Mesenchymal stem cell (in vitro differentiated cells and primary cell): ENCODE results near the gene ARHGEF19.

ENCODE experiments used
- DNase-seq: peaks from one replicate; pipeline ENCODE4 v3.0.0-alpha.2; 2013
- H2AFZ ChIP-seq: one replicate; pipeline ENCODE4 v1.6.1; 2013; ENCODE audit warnings: low read depth, mild to moderate bottlenecking, control low read depth, inconsistent platforms, low read length, moderate library complexity
- H2AK5ac ChIP-seq: 2 replicates; pipeline ENCODE4 v1.6.1; 2013; ENCODE audit warnings: low read length, moderate library complexity, mild to moderate bottlenecking, inconsistent platforms; ENCODE audit not compliant: severe bottlenecking
- H2BK120ac ChIP-seq: one replicate; pipeline ENCODE4 v1.6.1; 2013; ENCODE audit warnings: low read depth, mild to moderate bottlenecking, inconsistent platforms, low read length, moderate library complexity
- H2BK12ac ChIP-seq, 2 experiments: one replicate each; pipeline ENCODE4 v1.6.1; 2013; ENCODE audit warnings: inconsistent platforms in 2 of 2, low read length in 2 of 2, mild to moderate bottlenecking in 2 of 2, moderate library complexity in 2 of 2, control low read depth in 1 of 2
- H2BK15ac ChIP-seq: one replicate; pipeline ENCODE4 v1.6.1; 2013; ENCODE audit warnings: mild to moderate bottlenecking, low read depth, inconsistent platforms; ENCODE audit not compliant: poor library complexity, severe bottlenecking
- H2BK5ac ChIP-seq: 2 replicates; pipeline ENCODE4 v1.6.1; 2013; ENCODE audit warnings: low read depth, mild to moderate bottlenecking, low read length, control low read depth, inconsistent platforms; ENCODE audit not compliant: poor library complexity, severe bottlenecking
- H3K14ac ChIP-seq, 2 experiments: one replicate each; pipeline ENCODE4 v1.6.1; 2013; ENCODE audit warnings: inconsistent platforms in 2 of 2, low read length in 2 of 2, control low read depth in 1 of 2, mild to moderate bottlenecking in 1 of 2, moderate library complexity in 1 of 2
- H3K18ac ChIP-seq, 2 experiments: one replicate each; pipeline ENCODE4 v1.6.1; 2013; ENCODE audit warnings: inconsistent platforms in 2 of 2, low read length in 2 of 2, control low read depth in 1 of 2, low read depth in 1 of 2, mild to moderate bottlenecking in 1 of 2
- H3K23ac ChIP-seq, 2 experiments: one replicate each; pipeline ENCODE4 v1.6.1; 2013; ENCODE audit warnings: inconsistent platforms in 2 of 2, low read length in 2 of 2, mild to moderate bottlenecking in 2 of 2, moderate library complexity in 2 of 2, control low read depth in 1 of 2
- H3K27ac ChIP-seq: 2 replicates; pipeline ENCODE4 v1.5.1; 2013; ENCODE audit warnings: mild to moderate bottlenecking, moderate library complexity, low read length, control low read depth, inconsistent platforms; ENCODE audit not compliant: poor library complexity, severe bottlenecking
- H3K27me3 ChIP-seq, 2 experiments: 2 replicates each; pipeline versions ENCODE4 v1.6.1 to v1.7.0; 2013; ENCODE audit warnings: low read length in 2 of 2, mild to moderate bottlenecking in 2 of 2, moderate library complexity in 2 of 2, control low read depth in 1 of 2, inconsistent platforms in 1 of 2; ENCODE audit not compliant: control insufficient read depth in 1 of 2, insufficient read depth in 1 of 2
- H3K36me3 ChIP-seq, 2 experiments: 2 replicates each; pipeline versions ENCODE4 v1.6.1 to v1.7.0; 2013; ENCODE audit warnings: low read length in 2 of 2, control low read depth in 1 of 2, inconsistent platforms in 1 of 2, low read depth in 1 of 2, mild to moderate bottlenecking in 1 of 2; ENCODE audit not compliant: insufficient read depth in 2 of 2, control insufficient read depth in 1 of 2
- H3K4ac ChIP-seq, 2 experiments: one replicate each; pipeline ENCODE4 v1.6.1; 2013; ENCODE audit warnings: inconsistent platforms in 2 of 2, low read length in 2 of 2, mild to moderate bottlenecking in 2 of 2, moderate library complexity in 2 of 2, control low read depth in 1 of 2, low read depth in 1 of 2
- H3K4me1 ChIP-seq: 2 replicates; pipeline ENCODE4 v1.6.1; 2013; ENCODE audit warnings: low read depth, low read length, control low read depth; ENCODE audit not compliant: control insufficient read depth, insufficient read depth
- H3K4me2 ChIP-seq: 2 replicates; pipeline ENCODE4 v1.6.1; 2013; ENCODE audit warnings: low read length, mild to moderate bottlenecking, inconsistent platforms; ENCODE audit not compliant: poor library complexity, severe bottlenecking
- H3K4me3 ChIP-seq, 2 experiments: 2 replicates each; pipeline versions ENCODE4 v1.5.1 to v1.7.0; 2013; ENCODE audit warnings: low read length in 2 of 2, mild to moderate bottlenecking in 2 of 2, control low read depth in 1 of 2, low read depth in 1 of 2; ENCODE audit not compliant: insufficient read depth in 1 of 2
- H3K79me1 ChIP-seq: replicated peaks from 2 replicates; pipeline ENCODE4 v1.6.1; 2013; ENCODE audit warnings: mild to moderate bottlenecking, control low read depth, low read length, inconsistent platforms; ENCODE audit not compliant: poor library complexity, severe bottlenecking
- H3K9ac ChIP-seq: 2 replicates; pipeline ENCODE4 v1.7.0; 2013; ENCODE audit warnings: mild to moderate bottlenecking, low read length, moderate library complexity
- H3K9me3 ChIP-seq: 2 replicates; pipeline ENCODE4 v1.7.0; 2013; ENCODE audit warnings: mild to moderate bottlenecking, low read length; ENCODE audit not compliant: control insufficient read depth
- H4K8ac ChIP-seq: one replicate; pipeline ENCODE4 v1.6.1; 2013; ENCODE audit warnings: inconsistent platforms, mild to moderate bottlenecking, low read length, moderate library complexity
- H4K91ac ChIP-seq: one replicate; pipeline ENCODE4 v1.6.1; 2013; ENCODE audit warnings: mild to moderate bottlenecking, low read length, inconsistent platforms
- WGBS: methylation state at CpG from one replicate; pipeline ENCODE4 v1.1.7; 2013; ENCODE audit warnings: mixed read lengths; 5-methylcytosine and 5-hydroxymethylcytosine counted together

Gene ARHGEF19

GRCh38 chr1:16239972-16240491 lies 27.6 kb upstream of the ARHGEF19 start:
- peaks cover 22% of the 10 kb centered on the region for H3K4me1 ChIP-seq
- peaks cover 0 to 4% of the 10 kb centered on the region in 2 experiments for H3K36me3 ChIP-seq
- DNase-seq, result no peak
- no peak overlapping the region for H3K4me2 ChIP-seq
- H2AFZ ChIP-seq, result no peak overlapping the region
- no peak overlapping the region for H2BK12ac ChIP-seq
- no peaks in the 10 kb centered on the region for H3K9me3 ChIP-seq
- no peak overlapping the region for H3K4ac ChIP-seq
- no peak overlapping the region for H3K14ac ChIP-seq
- H3K9ac ChIP-seq, result no peak overlapping the region
- no peaks in the 10 kb centered on the region for H3K27me3 ChIP-seq
- no peak overlapping the region for H4K8ac ChIP-seq
- no peak overlapping the region for H3K27ac ChIP-seq
- no peak overlapping the region for H4K91ac ChIP-seq
- no peak overlapping the region for H2AK5ac ChIP-seq
- H3K79me1 ChIP-seq, result peaks cover 3% of the 10 kb centered on the region
- H3K23ac ChIP-seq, result no peak overlapping the region
- H2BK15ac ChIP-seq, result no peak overlapping the region
- no peak overlapping the region for H2BK5ac ChIP-seq
- no peak overlapping the region for H2BK120ac ChIP-seq
- H3K4me3 ChIP-seq, result no peak overlapping the region
- H3K18ac ChIP-seq, result no peak overlapping the region
- 95% methylated on average over 2 of the region's 2 CpGs for WGBS

GRCh38 chr1:16237343-16237830 lies 24.9 kb upstream of the ARHGEF19 start:
- peak overlapping the region in 1 of 2 experiments; percentile 7 for H3K4ac ChIP-seq
- no peak overlapping the region for H2AFZ ChIP-seq
- peak overlapping the region; percentile 70 to 90 for H3K4me3 ChIP-seq
- no peak overlapping the region for H2BK120ac ChIP-seq
- no peak overlapping the region for H3K23ac ChIP-seq
- no peak overlapping the region for H3K14ac ChIP-seq
- H3K9me3 ChIP-seq, result no peaks in the 10 kb centered on the region
- peak overlapping the region; percentile 36 for H2AK5ac ChIP-seq
- peak overlapping the region; percentile 18 for H3K27ac ChIP-seq
- H2BK15ac ChIP-seq, result no peak overlapping the region
- H2BK5ac ChIP-seq, result no peak overlapping the region
- H3K4me1 ChIP-seq, result peaks cover 12% of the 10 kb centered on the region
- no peak overlapping the region for H3K18ac ChIP-seq
- no peak overlapping the region for H2BK12ac ChIP-seq
- H4K91ac ChIP-seq, result no peak overlapping the region
- H3K4me2 ChIP-seq, result peak overlapping the region; percentile 92
- peak overlapping the region; percentile 92 for H4K8ac ChIP-seq
- peaks cover 5% of the 10 kb centered on the region for H3K79me1 ChIP-seq
- DNase-seq, result no peak
- H3K9ac ChIP-seq, result peak overlapping the region; percentile 92
- H3K27me3 ChIP-seq, result no peaks in the 10 kb centered on the region
- peaks cover 3 to 14% of the 10 kb centered on the region in 2 experiments for H3K36me3 ChIP-seq
- WGBS, result 36% methylated on average over 4 of the region's 6 CpGs

- WGBS, result 2% methylated on average over 57 of the region's 57 CpGs
- Histone ChIP-seq H3K14ac (peak within 1 kb of the TSS in 1 of 2 experiments; percentile 70), H2BK15ac (peak within 1 kb of the TSS; percentile 26), H3K36me3 (peaks cover 3 to 14% of the 10 kb centered on the region in 2 experiments), H2BK120ac (no peak within 1 kb of the TSS), H2BK12ac (peak within 1 kb of the TSS in 1 of 2 experiments; percentile 76), H3K79me1 (peaks cover 5% of the 10 kb centered on the region), H3K23ac (peak within 1 kb of the TSS in 1 of 2 experiments; percentile 23), H3K9me3 (no peaks in the 10 kb centered on the region), H4K91ac (no peak within 1 kb of the TSS), H3K4me2 (peak within 1 kb of the TSS; percentile 92), H3K4me1 (peaks cover 15% of the 10 kb centered on the region), H4K8ac (peak within 1 kb of the TSS; percentile 92), H2AK5ac (peak within 1 kb of the TSS; percentile 36), H2BK5ac (no peak within 1 kb of the TSS), H3K4me3 (peak within 1 kb of the TSS; percentile 70 to 90), H3K9ac (peak within 1 kb of the TSS; percentile 92), H3K27ac (peak within 1 kb of the TSS; percentile 18), H3K18ac (peak within 1 kb of the TSS; percentile 69 to 81), H2AFZ (peak within 1 kb of the TSS; percentile 72), H3K27me3 (no peaks in the 10 kb centered on the region), H3K4ac (peak within 1 kb of the TSS; percentile 67 to 96)
- DNase-seq, result peak; percentile 85
Observed at GRCh38 chr1:16236511-16237342, 24.3 kb upstream of the ARHGEF19 start, which contains the start of gene CPLANE2. TSS of gene CPLANE2 (minus strand) at chr1:16237183. CDS start at chr1:16236742, 441 bp downstream.

- Histone ChIP-seq H3K23ac (peak overlapping the region in 1 of 2 experiments; percentile 23), H3K4me1 (peaks cover 20% of the 10 kb centered on the region), H2AFZ (no peak overlapping the region), H3K9me3 (no peaks in the 10 kb centered on the region), H4K8ac (no peak overlapping the region), H2AK5ac (no peak overlapping the region), H2BK5ac (no peak overlapping the region), H2BK15ac (no peak overlapping the region), H3K4ac (peak overlapping the region in 1 of 2 experiments; percentile 67), H3K14ac (no peak overlapping the region), H2BK12ac (no peak overlapping the region), H3K9ac (peak overlapping the region; percentile 92), H3K27ac (no peak overlapping the region), H2BK120ac (no peak overlapping the region), H3K18ac (no peak overlapping the region), H3K27me3 (no peaks in the 10 kb centered on the region), H3K36me3 (peaks cover 3 to 14% of the 10 kb centered on the region in 2 experiments), H3K79me1 (peaks cover 5% of the 10 kb centered on the region), H3K4me2 (peak overlapping the region; percentile 92), H4K91ac (no peak overlapping the region), H3K4me3 (peak overlapping the region; percentile 70 to 90)
- peak; percentile 40 for DNase-seq
- whole genome bisulfite sequencing, result 44% methylated on average over 5 of the region's 6 CpGs
Observed at GRCh38 chr1:16235944-16236510, 23.6 kb upstream of the ARHGEF19 start.
